A673 (cell line): ENCODE results near the gene PDCD7. TPM values are rescaled to one million over a fixed set of nuclear protein-coding genes. Genes with fewer than 3 reads are reported as not detected.

Experiments used
- BruUV-seq: library from RNA; stranded (reverse); fragments of 400-500 nt; replicated peaks from 2 replicates; lab custom pipeline; 2021; lab: Mats Ljungman, UMichigan
- CTCF ChIA-PET: fragments of 300-600 bp; sonication (Branson Sonifier 250); formaldehyde crosslinking; loops from one replicate; lab custom pipeline; 2022; ENCODE audit warnings: antibody characterized with exemption; lab: Charles Lee
- POLR2A ChIA-PET: fragments of 300-600 bp; sonication (Branson Sonifier 250); formaldehyde crosslinking; loops from one replicate; lab custom pipeline; 2022; ENCODE audit warnings: antibody characterized with exemption; ENCODE audit not compliant: low non-redundant PET; lab: Charles Lee
- DNase-seq: peaks from one replicate; pipeline ENCODE4 v3.0.0-alpha.2; 2015; ENCODE audit warnings: low spot score
- H3K27ac ChIP-seq: fragments of 200-600 bp; sonication (generic); 2 replicates; pipeline ENCODE4 v1.5.1; 2016; ENCODE audit warnings: mixed run types, low read depth, mild to moderate bottlenecking, mixed read lengths, antibody characterized with exemption, low read length; ENCODE audit not compliant: poor library complexity, severe bottlenecking
- H3K27me3 ChIP-seq: fragments of 200-600 bp; sonication (generic); replicated peaks from 2 replicates; pipeline ENCODE4 v1.6.1; 2017; ENCODE audit warnings: mixed run types, low read depth, mild to moderate bottlenecking, mixed read lengths, antibody characterized with exemption, low read length; ENCODE audit not compliant: insufficient read depth, poor library complexity
- H3K36me3 ChIP-seq: fragments of 200-600 bp; sonication (generic); 2 replicates; pipeline ENCODE4 v1.6.1; 2016; ENCODE audit warnings: mixed run types, mild to moderate bottlenecking, mixed read lengths, antibody characterized with exemption, low read length; ENCODE audit not compliant: insufficient read depth, poor library complexity, severe bottlenecking
- H3K4me1 ChIP-seq: fragments of 200-600 bp; sonication (generic); 2 replicates; pipeline ENCODE4 v1.6.1; 2017; ENCODE audit warnings: mixed run types, mild to moderate bottlenecking, mixed read lengths, antibody characterized with exemption, low read length; ENCODE audit not compliant: insufficient read depth, poor library complexity, severe bottlenecking
- H3K4me3 ChIP-seq: fragments of 200-600 bp; sonication (generic); 2 replicates; pipeline ENCODE4 v1.5.1; 2016; ENCODE audit warnings: low read depth, mixed run types, mild to moderate bottlenecking, mixed read lengths, low read length; ENCODE audit not compliant: poor library complexity, severe bottlenecking
- H3K9me3 ChIP-seq: fragments of 200-600 bp; sonication (generic); 2 replicates; pipeline ENCODE4 v1.6.1; 2016; ENCODE audit warnings: mixed run types, low read depth, mild to moderate bottlenecking, mixed read lengths, antibody characterized with exemption, low read length; ENCODE audit not compliant: poor library complexity, severe bottlenecking
- CTCF ChIP-seq: fragments of 300-800, 200-600 bp; sonication (generic); conservative IDR thresholded peaks from 2 replicates; pipeline ENCODE4 v1.5.1; 2017; ENCODE audit warnings: low read depth, mild to moderate bottlenecking, antibody characterized with exemption, low read length, moderate library complexity, mixed read lengths
- EZH2 ChIP-seq: fragments of 200-600 bp; sonication (generic); IDR thresholded peaks from 2 replicates; pipeline ENCODE4 v1.6.1; 2017; ENCODE audit warnings: borderline replicate concordance, low read depth, mild to moderate bottlenecking, mixed read lengths, antibody characterized with exemption, low read length; ENCODE audit not compliant: poor library complexity, severe bottlenecking
- intact Hi-C: fragments of 100-400 bp; cut with micrococcal nuclease; formaldehyde crosslinking; loops from one replicate; pipeline ENCODE4 v1.10.0; 2022; ENCODE audit not compliant: unreplicated experiment
- total RNA-seq: library from RNA; stranded (reverse); gene quantifications from 2 replicates; pipeline ENCODE4 v1.2.3, GENCODE V29; 2021

Gene PDCD7
- total RNA-seq, 1 experiment from 2014 or later: 39.1 TPM

GRCh38 chr15:65092911-65093792 lies 40.5 kb downstream of the PDCD7 start:
- no peak for DNase-seq
- ChIA-PET CTCF (no interaction called here), POLR2A (no interaction called here)
- Histone ChIP-seq H3K27ac (no peak overlapping the region), H3K4me3 (no peak overlapping the region), H3K36me3 (no peaks in the 10 kb centered on the region), H3K9me3 (no peaks in the 10 kb centered on the region), H3K27me3 (no peaks in the 10 kb centered on the region), H3K4me1 (no peaks in the 10 kb centered on the region)
- BruUV-seq: no TSS peak
- TF ChIP-seq EZH2 (no peak), CTCF (no peak)
- intact Hi-C loops: no loop called here

GRCh38 chr15:65091946-65092770 lies 41.5 kb downstream of the PDCD7 start:
- Histone ChIP-seq H3K27ac (no peak overlapping the region), H3K4me1 (no peaks in the 10 kb centered on the region), H3K27me3 (no peaks in the 10 kb centered on the region), H3K4me3 (no peak overlapping the region), H3K36me3 (no peaks in the 10 kb centered on the region), H3K9me3 (no peaks in the 10 kb centered on the region)
- ChIA-PET POLR2A (no interaction called here), CTCF (no interaction called here)
- intact Hi-C loops: no loop called here
- no TSS peak for BruUV-seq
- DNase-seq: no peak
- TF ChIP-seq CTCF (no peak), EZH2 (no peak)

GRCh38 chr15:65089206-65089824 lies 44.3 kb downstream of the PDCD7 start:
- H3K9me3 ChIP-seq: no peaks in the 10 kb centered on the region
- no peaks in the 10 kb centered on the region for H3K4me1 ChIP-seq
- no peak for DNase-seq
- BruUV-seq: no TSS peak
- no peak overlapping the region for H3K4me3 ChIP-seq
- H3K27ac ChIP-seq: no peak overlapping the region
- TF ChIP-seq EZH2 (no peak), CTCF (no peak)
- no peaks in the 10 kb centered on the region for H3K36me3 ChIP-seq
- intact Hi-C loops: loop anchor here (5.0 kb wide), 1 partner anchor 37 kb away; no protein-coding TSS in a partner anchor
- ChIA-PET CTCF (no interaction called here), POLR2A (no interaction called here)
- H3K27me3 ChIP-seq: no peaks in the 10 kb centered on the region
